ENCODE data around the gene C11orf68. TPM values are rescaled to one million over a fixed set of nuclear protein-coding genes. Genes with fewer than 3 reads are reported as not detected.

Gene C11orf68
- total RNA-seq, 1 experiment from 2014 or later, result 31.9 TPM

DNA sequence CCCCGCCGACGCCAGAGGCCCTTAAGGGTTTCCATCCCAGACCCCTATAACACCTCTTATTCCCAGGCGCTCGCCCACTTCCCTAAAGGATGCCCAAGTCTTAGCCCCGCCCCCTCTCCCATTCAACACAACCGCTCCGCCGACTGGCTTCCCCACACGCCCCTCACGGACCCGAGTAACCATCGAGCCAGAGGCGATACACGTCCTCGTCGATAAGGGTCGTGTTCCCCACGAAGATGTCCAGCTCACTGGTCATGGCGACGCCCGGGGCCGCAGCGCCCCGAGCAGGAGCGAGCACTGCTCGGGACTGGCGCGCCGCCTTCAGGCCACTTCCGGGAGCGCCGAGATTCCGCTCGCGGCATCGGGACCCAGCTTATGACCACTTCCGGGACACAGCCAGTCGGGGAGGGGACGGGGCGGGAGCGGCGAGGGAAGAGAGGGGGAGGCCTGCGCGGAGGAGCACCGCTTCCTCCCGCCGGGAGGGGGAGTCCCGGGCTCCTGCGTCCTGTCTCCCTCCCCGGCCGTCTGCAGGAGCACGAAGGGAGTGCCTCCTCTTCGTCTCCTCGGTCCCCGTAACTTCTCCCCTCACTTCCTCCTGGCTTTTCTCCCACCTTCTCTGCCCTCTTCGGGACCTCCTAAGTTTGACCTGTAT is 30.6 kb downstream of the C11orf68 start, which contains the start of gene FIBP (continued):
- TF ChIP-seq AR (CRISPR knock-in tag; IDR thresholded peaks at IDR 0.05) (no peak), ZNF396 (CRISPR knock-in tag; IDR thresholded peaks at IDR 0.05; ENCODE audit: borderline replicate concordance) (no peak), KAT7 (CRISPR knock-in tag; IDR thresholded peaks at IDR 0.05; ENCODE audit: borderline replicate concordance) (no peak), NFE2L1 (CRISPR knock-in tag; IDR thresholded peaks at IDR 0.05) (no peak), CDX4 (CRISPR knock-in tag; IDR thresholded peaks at IDR 0.05; ENCODE audit: borderline replicate concordance) (no peak), ETV6 (CRISPR knock-in tag; IDR thresholded peaks at IDR 0.05) (peak; percentile 60; the same call in 1 of the 2 replicates), NR2C2 (CRISPR knock-in tag; IDR thresholded peaks at IDR 0.05) (no peak), CBFB (CRISPR knock-in tag; IDR thresholded peaks at IDR 0.05; ENCODE audit: low read depth) (0 out of 2 replicates have a peak, but pooled peaks have one; percentile 32), USF2 (CRISPR knock-in tag; IDR thresholded peaks at IDR 0.05) (peak; percentile 49; the same call in 1 of the 2 replicates), TEAD4 (CRISPR knock-in tag; IDR thresholded peaks at IDR 0.05) (no peak), ERG (CRISPR knock-in tag; IDR thresholded peaks at IDR 0.05) (no peak), OVOL2 (CRISPR knock-in tag; IDR thresholded peaks at IDR 0.05; ENCODE audit: borderline replicate concordance) (no peak), FOXJ3 (CRISPR knock-in tag; IDR thresholded peaks at IDR 0.05; ENCODE audit: borderline replicate concordance) (no peak), RELA (CRISPR knock-in tag; IDR thresholded peaks at IDR 0.05; ENCODE audit: borderline replicate concordance) (no peak), ZSCAN18 (CRISPR knock-in tag; IDR thresholded peaks at IDR 0.05) (no peak), CTCF (IDR thresholded peaks at IDR 0.05) (peak; percentile 57), ZBTB21 (CRISPR knock-in tag; IDR thresholded peaks at IDR 0.05; ENCODE audit: borderline replicate concordance) (peak; percentile 64; the same call in 1 of the 2 replicates)
